ENCODE results near the gene EEPD1. TPM values are rescaled to one million over a fixed set of nuclear protein-coding genes. Genes with fewer than 3 reads are reported as not detected.
A peak's percentile ranks its signal among the peaks of the same experiment; 100 is the strongest.

EEPD1 gene
- total RNA-seq, 3 donors from 2014 or later: 0.63 to 1.4 (median 1.3) TPM

DNA sequence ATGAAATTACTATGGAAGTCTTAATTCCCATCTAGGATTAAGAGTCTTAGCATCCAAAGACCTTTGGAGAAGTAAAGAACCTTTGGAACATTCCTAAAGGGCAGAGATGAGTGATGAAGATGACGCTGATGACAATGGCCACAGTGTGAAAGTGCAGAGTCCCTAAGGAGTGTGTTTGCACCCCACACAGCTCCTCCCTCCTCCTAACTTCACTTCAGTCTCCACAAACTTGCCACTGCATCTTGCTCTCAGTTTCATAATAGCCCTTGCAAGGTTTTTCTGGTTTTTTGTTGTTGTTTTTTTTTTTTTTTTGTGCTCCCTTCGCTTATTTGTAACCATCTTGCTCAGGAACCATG lies 119.1 kb downstream of the EEPD1 start:
- no peaks in the 10 kb centered on the region for H3K27me3 Mint-ChIP-seq (ENCODE audit: low read depth)
- H3K9me3 Mint-ChIP-seq: no peaks in the 10 kb centered on the region
- DNase-seq (no peak), ATAC-seq (no peak)
- peaks cover 7% of the 10 kb centered on the region for H3K4me1 Mint-ChIP-seq (ENCODE audit: low read depth)
- H3K4me3 Mint-ChIP-seq: no peak overlapping the region
- H3K36me3 Mint-ChIP-seq (ENCODE audit: insufficient read depth): no peaks in the 10 kb centered on the region

DNA sequence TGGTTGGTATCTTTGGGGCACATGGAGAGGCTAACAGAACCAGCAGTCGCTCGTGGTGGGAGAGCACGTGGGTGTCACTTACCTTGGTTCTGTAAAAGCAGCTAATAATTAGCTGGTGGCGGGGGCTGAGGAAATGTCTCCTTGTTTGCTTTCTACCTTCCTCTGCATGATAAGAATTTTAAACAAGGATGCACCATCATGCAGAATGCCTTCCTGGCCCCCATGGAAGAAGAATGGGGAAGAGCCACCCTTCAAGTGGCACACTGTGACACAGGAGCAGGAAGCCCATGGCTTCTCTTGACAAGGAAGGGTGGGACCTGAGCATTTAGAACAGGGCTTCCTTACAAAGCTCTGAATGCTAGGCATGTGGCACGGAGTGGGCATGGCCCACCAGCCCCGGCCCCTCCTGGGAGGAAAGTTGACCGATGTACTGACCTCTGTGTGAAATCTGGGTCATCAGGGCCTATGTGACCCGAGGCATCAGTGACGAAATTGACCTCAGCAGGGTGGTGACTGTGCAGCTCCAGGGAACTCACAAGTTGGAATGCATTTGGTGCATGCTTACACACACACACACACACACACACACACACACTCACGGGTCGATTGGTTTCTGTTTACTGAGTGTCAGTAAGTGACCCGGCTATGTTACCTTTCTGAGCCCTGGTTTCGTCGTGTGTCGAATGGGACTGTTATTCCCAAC lies 119.7 kb downstream of the EEPD1 start:
- H3K4me3 Mint-ChIP-seq: no peak overlapping the region
- DNase-seq (no peak), ATAC-seq (no peak)
- H3K36me3 Mint-ChIP-seq (ENCODE audit: insufficient read depth): no peaks in the 10 kb centered on the region
- no peaks in the 10 kb centered on the region for H3K27me3 Mint-ChIP-seq (ENCODE audit: low read depth)
- peaks cover 7% of the 10 kb centered on the region for H3K4me1 Mint-ChIP-seq (ENCODE audit: low read depth)
- no peaks in the 10 kb centered on the region for H3K9me3 Mint-ChIP-seq

DNA sequence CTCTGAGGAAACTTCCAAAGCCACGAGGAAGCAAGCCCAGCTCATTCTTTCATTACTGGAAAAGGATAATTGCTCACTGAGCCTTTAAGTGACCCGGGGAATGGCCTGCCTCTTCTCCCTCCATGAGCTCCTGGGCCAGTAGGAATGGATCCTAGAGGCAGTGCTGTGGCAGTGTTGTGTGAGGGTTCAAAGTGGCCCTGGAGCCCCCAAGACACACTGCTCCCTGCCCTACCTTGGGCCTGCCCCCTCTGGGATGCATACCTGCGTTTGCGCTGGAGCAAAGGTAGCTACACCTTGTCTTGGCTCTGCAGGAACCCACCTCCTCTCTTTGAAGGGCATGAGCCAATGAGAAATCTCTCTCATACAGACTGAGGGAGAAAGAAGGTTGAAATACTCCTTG lies 120.8 kb downstream of the EEPD1 start:
- DNase-seq: no peak
- Mint-ChIP-seq H3K9me3 (no peaks in the 10 kb centered on the region), H3K4me1 (ENCODE audit: low read depth) (peaks cover 7% of the 10 kb centered on the region), H3K4me3 (no peak overlapping the region), H3K27me3 (ENCODE audit: low read depth) (no peaks in the 10 kb centered on the region), H3K36me3 (ENCODE audit: insufficient read depth) (no peaks in the 10 kb centered on the region)
- ATAC-seq: no peak

DNA sequence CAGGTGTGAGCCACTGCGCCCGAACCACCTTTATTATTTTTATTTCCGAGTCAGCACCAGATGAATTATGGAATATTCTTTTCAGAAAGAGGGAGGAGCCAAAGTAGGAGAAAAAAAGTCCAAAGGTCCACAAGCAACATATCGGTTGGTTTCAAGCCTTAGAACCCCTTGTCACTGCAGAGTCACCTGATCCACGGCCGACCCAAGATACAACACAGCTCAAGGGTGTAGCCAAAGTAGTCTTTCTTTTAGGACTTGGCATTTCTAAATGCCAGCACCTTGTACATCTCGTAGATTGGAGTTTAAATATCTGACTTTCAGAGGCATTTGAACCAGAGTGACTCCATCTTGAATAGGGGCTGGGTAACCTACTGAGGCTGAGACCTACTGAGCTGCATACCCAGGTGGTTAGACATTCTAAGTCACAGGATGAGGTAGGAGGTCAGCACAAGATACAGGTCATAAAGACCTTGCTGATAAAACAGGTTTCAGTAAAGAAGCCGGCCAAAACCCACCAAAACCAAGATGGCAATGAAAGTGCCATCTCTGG lies 122.8 kb downstream of the EEPD1 start:
- Mint-ChIP-seq H3K36me3 (ENCODE audit: insufficient read depth) (no peaks in the 10 kb centered on the region), H3K9me3 (no peaks in the 10 kb centered on the region), H3K27me3 (ENCODE audit: low read depth) (peaks cover 2% of the 10 kb centered on the region), H3K4me3 (no peak overlapping the region), H3K4me1 (ENCODE audit: low read depth) (peaks cover 18% of the 10 kb centered on the region)
- DNase-seq (no peak), ATAC-seq (no peak)

DNA sequence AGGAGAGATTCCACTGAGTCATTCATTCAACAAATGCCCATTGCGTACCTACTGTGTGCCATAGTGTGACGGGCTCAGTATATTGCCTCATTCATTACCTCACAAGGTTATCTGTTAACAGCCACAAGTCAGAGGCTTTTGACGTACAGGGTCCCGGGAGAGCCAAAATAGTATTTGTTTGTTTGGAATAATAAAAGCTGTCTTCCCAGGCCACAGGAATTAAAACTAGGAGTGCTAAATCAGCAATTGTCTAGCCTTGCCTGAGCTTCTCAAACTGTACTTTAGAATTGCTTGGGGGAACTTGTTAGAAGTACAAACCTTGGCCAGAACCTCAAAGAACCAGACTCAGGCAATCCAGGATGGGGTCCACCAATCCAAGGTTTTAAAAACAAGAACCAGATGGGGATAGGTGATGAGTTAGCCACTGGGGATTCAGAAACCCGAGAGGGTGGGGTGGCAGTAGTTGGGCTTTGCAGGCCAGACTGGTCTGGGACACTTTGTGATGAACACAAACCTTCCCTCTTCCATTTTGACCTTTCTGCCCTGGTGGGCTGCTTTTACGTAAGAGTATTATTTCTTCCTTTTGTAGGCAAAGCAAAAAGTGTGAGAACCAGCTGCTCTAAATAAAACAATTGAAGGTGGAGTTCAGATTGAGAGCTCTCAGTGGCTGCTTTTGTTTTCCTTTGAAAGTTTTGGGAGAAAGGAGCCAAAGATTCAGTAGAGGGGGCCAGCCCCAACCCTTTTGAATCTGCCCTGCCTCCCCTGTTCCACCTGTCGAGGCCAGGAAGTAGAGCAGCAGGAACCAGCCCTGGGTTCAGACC lies 123.6 kb downstream of the EEPD1 start:
- peaks cover 2% of the 10 kb centered on the region for H3K27me3 Mint-ChIP-seq (ENCODE audit: low read depth)
- DNase-seq (no peak), ATAC-seq (no peak)
- H3K4me3 Mint-ChIP-seq: no peak overlapping the region
- H3K4me1 Mint-ChIP-seq (ENCODE audit: low read depth): peaks cover 18% of the 10 kb centered on the region
- H3K9me3 Mint-ChIP-seq: no peaks in the 10 kb centered on the region
- H3K36me3 Mint-ChIP-seq (ENCODE audit: insufficient read depth): no peaks in the 10 kb centered on the region

DNA sequence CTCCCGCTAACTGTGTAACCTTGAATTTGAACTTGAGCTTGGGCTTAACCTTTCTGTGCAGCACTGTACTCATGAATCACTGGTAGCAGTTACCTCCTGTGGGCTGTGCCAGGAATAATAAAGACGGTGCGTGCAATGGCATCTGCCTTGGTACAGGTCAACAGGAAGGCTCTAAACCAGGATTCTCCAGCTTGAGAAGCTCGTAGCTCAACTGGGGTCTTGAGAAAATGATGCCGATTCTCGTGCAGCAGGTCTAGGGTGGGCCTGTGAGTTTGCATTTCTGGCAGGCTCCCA lies 124.1 kb downstream of the EEPD1 start:
- peaks cover 22% of the 10 kb centered on the region for H3K4me1 Mint-ChIP-seq (ENCODE audit: low read depth)
- ATAC-seq (no peak), DNase-seq (no peak)
- H3K4me3 Mint-ChIP-seq: no peak overlapping the region
- H3K36me3 Mint-ChIP-seq (ENCODE audit: insufficient read depth): no peaks in the 10 kb centered on the region
- H3K27me3 Mint-ChIP-seq (ENCODE audit: low read depth): peaks cover 2% of the 10 kb centered on the region
- H3K9me3 Mint-ChIP-seq: no peaks in the 10 kb centered on the region

DNA sequence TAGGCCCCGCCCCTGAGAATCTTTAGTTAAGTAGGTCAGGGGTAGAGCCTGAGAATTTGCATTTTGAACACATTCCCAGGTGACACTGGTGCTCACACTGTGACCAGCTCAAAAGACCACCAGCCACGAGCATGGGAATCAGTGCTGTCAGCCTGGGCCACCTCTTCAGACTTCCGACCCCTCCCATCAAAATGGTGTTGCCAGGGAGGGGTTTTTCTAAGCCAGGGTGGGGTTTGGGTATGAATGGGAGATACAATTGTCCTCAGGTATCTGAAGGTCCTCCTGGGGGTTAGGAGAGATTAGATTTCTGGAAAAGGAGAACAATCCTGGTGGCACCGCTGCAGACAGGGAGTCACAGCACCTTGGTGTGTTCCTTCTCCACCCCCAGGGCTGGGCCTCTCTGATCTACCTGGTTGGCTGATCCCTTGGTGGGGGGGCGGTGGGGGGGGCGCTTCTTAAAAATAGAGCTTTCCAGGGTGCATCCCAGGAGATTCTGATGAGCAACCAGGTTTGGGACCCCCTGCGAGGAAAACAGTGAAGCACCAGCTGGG lies 125.1 kb downstream of the EEPD1 start:
- Mint-ChIP-seq H3K9me3 (no peaks in the 10 kb centered on the region), H3K36me3 (ENCODE audit: insufficient read depth) (no peaks in the 10 kb centered on the region), H3K4me1 (ENCODE audit: low read depth) (peaks cover 27% of the 10 kb centered on the region), H3K27me3 (ENCODE audit: low read depth) (peaks cover 2% of the 10 kb centered on the region), H3K4me3 (no peak overlapping the region)
- ATAC-seq: no peak
- no peak for DNase-seq

DNA sequence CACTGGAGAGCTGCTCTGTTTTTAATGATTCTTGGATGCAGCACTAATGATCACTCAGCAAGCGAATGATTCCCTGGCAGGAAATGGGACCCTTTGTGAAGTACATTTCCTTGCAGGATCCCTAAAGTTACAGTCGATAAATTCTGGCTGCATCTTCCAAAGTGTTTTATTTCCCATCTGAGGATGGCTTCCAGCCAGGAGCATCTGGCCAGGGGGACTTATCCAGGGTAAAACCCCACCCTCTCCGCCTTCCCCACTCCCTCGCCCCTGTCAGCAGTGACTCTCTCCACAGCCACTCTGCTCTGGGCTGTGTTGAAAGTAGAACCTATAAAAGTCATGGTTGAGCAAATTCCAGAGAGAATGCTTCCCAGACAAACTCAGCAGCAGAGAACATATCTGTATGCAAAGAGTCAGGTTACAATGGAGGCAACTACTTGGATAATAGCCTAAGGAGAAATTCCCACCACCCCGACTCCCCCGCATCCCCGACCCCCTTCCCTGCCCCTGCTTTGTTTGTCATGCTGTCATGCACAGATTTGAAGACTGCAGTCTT lies 125.6 kb downstream of the EEPD1 start:
- Mint-ChIP-seq H3K36me3 (ENCODE audit: insufficient read depth) (no peaks in the 10 kb centered on the region), H3K27me3 (ENCODE audit: low read depth) (peaks cover 2% of the 10 kb centered on the region), H3K4me1 (ENCODE audit: low read depth) (peaks cover 30% of the 10 kb centered on the region), H3K4me3 (no peak overlapping the region), H3K9me3 (no peaks in the 10 kb centered on the region)
- DNase-seq (no peak), ATAC-seq (no peak)

DNA sequence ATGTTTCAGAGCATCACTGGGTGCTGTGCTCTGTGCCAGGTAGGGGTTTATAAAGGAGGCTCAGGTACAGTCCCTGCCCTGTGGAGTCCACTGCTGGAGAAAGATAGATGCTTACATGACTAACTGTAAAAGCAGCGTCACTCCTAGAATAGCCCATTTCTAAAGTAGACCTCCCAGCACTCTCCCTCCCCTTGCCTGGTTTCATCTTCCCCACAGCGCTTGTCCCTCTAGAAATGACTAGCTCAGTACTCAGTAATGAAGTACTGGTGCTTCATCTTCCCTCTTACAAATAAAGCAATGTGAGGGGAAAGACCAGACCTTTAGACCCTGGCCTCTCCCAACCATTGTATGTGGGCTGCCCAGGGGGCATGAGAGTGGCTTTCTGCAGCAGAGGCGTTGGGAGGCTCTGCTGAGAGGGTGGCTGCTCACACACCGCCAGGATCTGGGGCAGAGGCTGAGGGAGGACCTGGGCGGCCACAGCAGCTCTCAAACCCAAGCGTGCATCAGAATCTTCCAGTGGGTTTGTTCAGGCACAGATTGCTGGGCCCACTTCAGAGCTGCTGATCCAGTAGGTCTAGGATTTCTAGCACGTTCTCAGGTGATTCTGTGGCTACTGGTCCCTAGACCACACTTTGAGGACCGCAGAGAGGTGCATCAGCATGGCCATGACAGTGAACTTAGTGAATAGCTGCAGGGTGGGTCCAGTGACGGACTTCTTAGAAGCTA lies 126.3 kb downstream of the EEPD1 start:
- no peak for ATAC-seq
- no peak for DNase-seq
- H3K36me3 Mint-ChIP-seq (ENCODE audit: insufficient read depth): no peaks in the 10 kb centered on the region
- peaks cover 34% of the 10 kb centered on the region for H3K4me1 Mint-ChIP-seq (ENCODE audit: low read depth)
- no peak overlapping the region for H3K4me3 Mint-ChIP-seq
- no peaks in the 10 kb centered on the region for H3K9me3 Mint-ChIP-seq
- peaks cover 2% of the 10 kb centered on the region for H3K27me3 Mint-ChIP-seq (ENCODE audit: low read depth)

DNA sequence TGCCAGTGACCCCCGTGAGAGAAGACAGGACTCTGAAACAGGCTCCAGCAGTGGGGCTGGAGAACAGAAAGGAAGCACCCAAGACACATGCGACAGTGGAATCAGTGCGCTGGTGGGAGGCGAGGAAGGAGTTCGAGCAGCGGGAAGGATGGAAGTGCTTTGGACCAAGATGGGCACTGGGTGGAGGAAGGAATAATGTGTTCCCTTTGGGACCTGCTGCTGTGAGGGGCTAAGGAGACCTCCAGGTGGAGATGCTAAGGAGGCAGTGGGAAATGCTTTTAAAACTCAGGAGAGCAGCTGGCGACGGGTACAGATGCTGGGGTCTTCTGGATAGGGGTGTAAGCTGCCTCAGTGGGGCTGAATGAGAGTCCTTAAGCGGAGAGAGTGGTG lies 126.9 kb downstream of the EEPD1 start:
- Mint-ChIP-seq H3K4me1 (ENCODE audit: low read depth) (peaks cover 38% of the 10 kb centered on the region), H3K36me3 (ENCODE audit: insufficient read depth) (no peaks in the 10 kb centered on the region), H3K9me3 (no peaks in the 10 kb centered on the region), H3K27me3 (ENCODE audit: low read depth) (peaks cover 2% of the 10 kb centered on the region), H3K4me3 (no peak overlapping the region)
- ATAC-seq: no peak
- no peak for DNase-seq

DNA sequence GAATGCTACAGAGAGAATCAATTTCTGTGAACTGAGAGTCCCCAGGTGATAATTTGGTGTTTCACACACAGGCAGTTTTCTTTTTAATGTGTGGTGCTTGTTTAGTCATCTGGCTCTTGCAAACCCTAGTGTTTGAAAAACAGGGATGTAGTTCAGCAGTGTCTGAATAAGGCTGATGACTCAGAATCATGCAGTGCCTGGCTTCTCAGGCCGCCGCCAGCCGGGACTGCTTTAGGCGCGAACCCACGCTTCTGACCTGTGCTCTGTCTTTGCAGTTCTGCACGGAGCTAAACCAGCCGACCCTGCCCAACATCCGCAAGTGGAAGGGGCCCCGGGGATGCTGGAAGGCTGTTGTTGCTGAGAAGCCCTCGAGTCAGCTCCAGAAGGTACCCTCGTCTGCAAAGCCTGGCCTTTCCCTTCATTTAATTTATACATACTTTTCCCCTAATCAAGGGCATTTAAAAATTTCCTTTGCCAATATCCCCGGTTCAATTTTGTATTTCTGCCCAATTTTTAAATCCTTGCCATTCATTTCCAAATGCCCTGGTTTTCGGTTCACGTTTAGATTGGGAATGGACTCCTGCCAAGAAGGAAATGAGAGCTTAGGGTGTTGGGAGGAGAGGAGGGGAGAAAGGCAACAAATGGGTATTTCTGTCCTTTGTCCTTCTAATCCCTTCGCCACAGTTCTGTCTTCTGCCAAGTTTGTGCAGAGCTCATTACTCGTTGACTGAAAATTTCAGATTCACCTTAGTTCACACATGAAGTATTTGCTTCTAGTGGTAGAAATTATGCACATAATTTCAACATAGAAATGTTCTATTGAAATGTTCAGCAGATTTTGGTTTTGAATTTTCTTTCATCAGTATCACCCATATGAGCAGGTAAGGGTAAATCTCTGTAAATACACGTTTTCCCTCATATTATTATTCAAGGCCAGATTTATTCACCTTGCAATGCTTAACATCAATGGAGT lies 128.1 kb downstream of the EEPD1 start:
- no peaks in the 10 kb centered on the region for H3K9me3 Mint-ChIP-seq
- no peak overlapping the region for H3K4me3 Mint-ChIP-seq
- no peaks in the 10 kb centered on the region for H3K36me3 Mint-ChIP-seq (ENCODE audit: insufficient read depth)
- DNase-seq: no peak
- ATAC-seq: peak; percentile 21 to 69
- H3K27me3 Mint-ChIP-seq (ENCODE audit: low read depth): peaks cover 2% of the 10 kb centered on the region
- peaks cover 48% of the 10 kb centered on the region for H3K4me1 Mint-ChIP-seq (ENCODE audit: low read depth)

DNA sequence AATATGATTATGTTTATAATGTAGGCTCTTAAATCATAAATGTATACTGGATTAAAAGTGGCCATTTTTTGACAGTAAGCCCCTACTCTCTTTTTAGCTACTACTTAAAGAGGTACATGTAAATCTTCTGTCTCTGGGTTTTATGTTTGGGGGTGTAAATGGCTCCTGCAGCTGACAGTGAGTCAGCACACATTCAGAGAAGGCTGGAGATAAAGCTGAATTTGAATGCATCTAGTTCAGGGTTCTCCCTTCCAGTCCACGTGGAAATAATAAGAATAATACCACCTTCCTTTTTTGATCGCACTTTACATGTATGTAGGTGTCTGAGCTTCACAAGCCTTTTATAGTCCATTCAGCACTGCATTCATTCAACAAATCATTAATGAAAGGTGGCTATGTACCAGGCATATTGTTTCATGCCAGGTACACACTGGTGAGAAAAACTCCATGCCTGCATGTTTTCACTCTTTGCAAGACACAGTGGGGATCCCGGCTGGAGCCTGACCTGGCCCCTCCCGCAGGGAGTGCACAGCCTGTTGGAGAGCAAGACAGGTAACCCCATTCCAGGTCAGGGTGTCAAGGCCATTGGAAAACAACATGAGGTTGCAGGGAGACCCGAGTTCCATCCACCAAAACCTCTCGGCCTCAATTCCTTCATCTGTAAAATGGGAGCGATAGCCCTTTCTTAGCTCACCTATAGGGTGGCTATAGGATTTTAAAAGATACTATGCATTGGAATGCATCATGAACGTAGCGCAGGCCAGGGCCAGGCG lies 129.1 kb downstream of the EEPD1 start:
- Mint-ChIP-seq H3K4me3 (no peak overlapping the region), H3K9me3 (no peaks in the 10 kb centered on the region), H3K4me1 (ENCODE audit: low read depth) (peaks cover 57% of the 10 kb centered on the region), H3K36me3 (ENCODE audit: insufficient read depth) (no peaks in the 10 kb centered on the region), H3K27me3 (ENCODE audit: low read depth) (peaks cover 2% of the 10 kb centered on the region)
- ATAC-seq (no peak), DNase-seq (no peak)

DNA sequence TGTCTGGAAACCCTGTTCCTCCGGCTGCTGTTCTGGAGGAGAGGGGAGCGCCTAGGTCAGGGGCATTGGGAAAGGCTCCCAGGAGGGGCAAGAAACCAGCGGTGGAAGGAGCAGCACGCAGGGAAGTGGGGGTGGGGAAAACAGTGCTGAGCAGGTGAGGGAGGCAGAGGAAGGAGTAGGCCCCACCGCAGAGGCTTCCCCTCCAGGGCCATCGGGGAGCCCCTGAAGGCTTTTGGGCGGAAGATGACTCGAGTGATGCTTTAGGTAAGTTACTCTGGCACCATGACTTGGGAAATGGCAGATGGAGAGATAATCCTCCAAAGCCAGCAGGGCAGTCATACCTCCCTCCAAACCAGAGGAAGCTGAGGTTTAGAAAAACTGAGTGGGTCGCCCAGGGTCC lies 130.1 kb downstream of the EEPD1 start:
- Mint-ChIP-seq H3K4me1 (ENCODE audit: low read depth) (peaks cover 68% of the 10 kb centered on the region), H3K36me3 (ENCODE audit: insufficient read depth) (no peaks in the 10 kb centered on the region), H3K4me3 (no peak overlapping the region), H3K27me3 (ENCODE audit: low read depth) (peaks cover 2% of the 10 kb centered on the region), H3K9me3 (no peaks in the 10 kb centered on the region)
- no peak for ATAC-seq
- DNase-seq: no peak

Measured in activated T-cell treated with anti-CD3 and anti-CD28 coated beads, Interleukin-2, amount 50 U/mL, for 4 hours (primary cell).